Stimulated activated naive CD4-positive, alpha-beta T cell (primary cell): Measurements from ENCODE around the gene ZPLD1.

ENCODE experiments used
- DNase-seq, 6 experiments: peaks; one replicate each; lab custom pipeline; 2025; lab: John Stamatoyannopoulos, UW

Gene ZPLD1

DNA sequence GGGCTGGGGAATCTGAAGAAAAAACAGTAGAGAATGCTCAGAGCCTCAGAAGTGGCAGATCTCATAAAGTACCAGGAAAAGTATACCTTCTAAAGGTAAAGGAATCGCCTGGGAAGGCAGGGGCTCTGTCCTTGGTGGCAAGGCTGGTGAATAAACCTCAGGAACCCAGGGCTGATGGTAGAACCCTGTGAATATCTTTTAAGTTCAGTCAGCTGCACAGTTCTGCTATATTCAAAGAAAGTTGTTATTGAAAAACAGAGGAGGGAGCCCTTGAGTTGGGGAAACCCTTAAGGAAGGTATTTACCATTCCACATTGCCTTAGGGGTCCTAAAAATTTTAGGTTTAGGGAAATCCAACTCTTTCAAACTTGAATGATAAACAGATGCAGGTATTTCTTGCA is 31.2 kb downstream of the ZPLD1 start:
- no peak for DNase-seq

DNA sequence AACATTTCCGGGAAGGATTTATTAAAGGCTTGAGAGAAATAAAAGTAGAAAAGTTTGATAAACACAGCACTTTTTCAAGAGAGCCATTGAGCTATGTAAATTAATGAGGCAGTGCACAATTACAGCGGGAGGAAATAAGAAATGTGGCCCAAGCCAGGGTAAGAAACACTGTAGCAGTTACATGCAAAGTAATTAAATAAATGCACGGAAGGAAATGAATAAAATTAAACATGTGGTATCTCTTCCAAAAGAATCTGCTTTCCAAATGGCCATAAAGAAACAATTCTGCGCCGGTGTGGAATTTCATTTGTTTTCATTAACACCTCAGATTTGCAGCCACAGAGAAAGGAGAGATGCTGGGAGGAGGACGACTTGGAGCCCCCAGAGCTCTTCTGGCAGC is 35.3 kb downstream of the ZPLD1 start:
- DNase-seq = no peak

DNA sequence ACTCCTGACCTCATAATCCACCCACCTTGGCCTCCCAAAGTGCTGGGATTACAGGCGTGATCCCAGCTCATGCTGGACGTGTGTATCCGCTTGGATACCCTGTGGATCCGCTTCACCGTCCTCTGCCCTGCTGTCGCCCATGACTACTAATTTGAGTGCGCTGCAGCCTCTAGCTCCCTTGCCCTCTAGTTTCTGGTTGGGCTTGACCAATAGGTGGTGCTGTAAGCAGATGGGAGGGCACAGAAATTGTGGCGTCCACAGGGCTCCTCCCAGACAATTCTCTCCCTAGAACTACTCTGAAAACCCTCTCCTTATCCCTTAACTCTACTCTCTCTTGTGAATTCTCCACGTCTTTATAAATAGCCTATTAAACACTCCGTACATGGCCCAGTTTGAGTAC is 36.2 kb downstream of the ZPLD1 start:
- no peak for DNase-seq

DNA sequence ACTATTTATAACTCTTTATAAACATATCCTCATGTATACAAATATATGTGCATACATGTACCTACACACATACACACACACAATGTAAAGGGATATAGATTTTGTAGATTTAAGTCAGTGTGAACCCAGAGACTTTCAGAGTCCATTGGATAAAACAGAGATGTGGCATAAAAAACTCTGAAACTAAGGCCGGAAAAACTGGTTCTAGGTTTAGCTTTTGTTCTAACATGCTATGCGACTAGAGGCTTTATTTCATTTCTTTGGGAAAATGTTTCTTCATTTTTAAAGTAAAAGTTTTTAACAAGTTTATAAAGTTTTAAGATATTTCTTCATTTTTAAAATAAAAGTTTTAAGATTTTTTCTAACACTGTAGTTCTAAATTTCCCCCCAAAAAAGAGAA is 36.7 kb downstream of the ZPLD1 start:
- no peak for DNase-seq

DNA sequence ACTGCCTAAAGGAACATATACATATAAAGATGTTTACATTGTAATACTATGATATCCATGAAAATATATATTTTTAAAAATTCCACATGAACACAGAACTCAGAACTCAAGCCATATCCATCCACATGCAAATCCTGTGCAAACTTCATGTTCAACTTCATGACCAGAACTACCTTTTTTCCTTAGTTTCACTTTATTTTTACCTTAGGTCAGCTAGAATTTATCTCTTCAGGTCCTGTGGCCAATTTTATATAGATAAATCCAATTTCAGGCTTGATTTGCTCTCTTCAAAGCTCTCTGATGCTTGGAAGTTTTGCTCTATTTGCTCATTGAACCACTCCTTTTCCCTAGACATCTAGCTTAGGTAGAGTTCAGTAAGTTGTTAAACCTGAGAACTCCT is 38.8 kb downstream of the ZPLD1 start:
- no peak for DNase-seq

DNA sequence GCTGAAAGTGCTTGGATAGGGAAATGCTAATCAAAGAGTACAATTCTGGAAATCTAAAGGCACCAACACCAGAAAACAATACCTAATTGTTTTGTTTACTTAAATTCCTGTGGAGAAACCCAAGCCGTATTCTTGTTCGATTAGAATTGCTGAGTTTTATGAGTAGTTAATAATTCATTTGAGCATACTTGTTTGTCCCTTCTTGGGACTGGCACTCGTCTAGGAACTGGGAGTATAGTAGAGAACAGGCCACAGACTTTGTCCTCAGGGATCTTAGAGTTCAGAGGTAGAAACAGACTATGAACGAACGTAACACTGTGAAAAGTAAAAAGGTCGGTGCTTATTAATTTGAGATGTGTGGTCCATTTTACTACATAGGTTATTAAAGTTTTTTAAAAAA is 39.4 kb downstream of the ZPLD1 start:
- DNase-seq = no peak

DNA sequence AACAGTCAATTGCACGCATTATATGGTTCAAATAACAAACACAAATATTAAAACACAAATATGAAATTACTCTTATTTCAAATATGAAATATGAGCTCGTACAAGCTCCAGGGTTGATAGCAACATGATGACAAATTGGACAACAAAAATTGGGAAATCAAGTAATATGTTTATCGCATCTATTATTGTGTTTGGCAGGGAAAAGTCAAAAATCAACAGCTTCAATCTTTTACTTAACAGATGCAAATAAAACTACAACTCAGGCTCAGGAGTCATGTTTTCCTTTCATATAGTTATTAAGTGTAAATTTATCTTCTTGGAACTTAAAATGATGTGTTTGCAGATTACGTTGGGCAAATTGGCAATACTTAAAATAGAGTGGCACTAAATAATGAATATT is 41.4 kb downstream of the ZPLD1 start:
- no peak for DNase-seq

DNA sequence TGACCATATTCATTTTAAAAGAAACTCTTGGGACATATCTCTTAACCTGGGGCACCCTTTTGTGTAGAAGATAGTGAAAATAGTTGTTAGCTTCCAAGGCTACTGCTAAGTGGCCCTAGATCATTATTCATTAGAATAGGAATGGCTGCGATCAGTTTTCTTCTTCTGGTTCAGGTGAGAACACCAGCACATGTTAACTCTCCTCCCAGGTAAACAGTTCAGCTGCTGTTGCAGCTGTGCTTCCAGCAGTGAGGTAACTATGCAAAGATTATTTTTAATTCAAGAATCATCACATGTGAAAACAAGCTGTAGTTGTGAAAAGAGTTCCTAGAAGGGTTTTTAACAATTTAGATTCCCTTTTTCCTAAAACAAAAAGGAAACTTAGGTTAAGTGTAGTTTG is 43.3 kb downstream of the ZPLD1 start:
- no peak for DNase-seq

DNA sequence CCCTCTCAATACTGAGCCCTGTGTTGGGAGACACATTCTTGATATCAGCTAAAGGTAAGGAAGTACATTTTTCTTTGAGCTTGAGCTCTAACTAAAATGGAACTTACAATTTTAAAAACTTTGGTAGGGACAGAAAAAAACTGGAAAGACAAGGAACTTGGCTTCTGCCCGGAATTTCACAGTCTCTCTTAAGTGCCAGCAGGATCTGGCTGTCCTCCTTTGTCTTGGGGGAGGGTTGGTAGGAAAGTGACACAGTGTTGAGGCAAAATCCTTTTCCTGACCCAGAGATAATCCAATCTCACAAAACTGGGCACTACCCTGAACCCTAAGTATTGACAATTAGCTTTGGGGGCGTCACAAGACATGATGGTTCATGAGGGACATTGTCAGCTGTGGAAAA is 45.3 kb downstream of the ZPLD1 start:
- no peak for DNase-seq

DNA sequence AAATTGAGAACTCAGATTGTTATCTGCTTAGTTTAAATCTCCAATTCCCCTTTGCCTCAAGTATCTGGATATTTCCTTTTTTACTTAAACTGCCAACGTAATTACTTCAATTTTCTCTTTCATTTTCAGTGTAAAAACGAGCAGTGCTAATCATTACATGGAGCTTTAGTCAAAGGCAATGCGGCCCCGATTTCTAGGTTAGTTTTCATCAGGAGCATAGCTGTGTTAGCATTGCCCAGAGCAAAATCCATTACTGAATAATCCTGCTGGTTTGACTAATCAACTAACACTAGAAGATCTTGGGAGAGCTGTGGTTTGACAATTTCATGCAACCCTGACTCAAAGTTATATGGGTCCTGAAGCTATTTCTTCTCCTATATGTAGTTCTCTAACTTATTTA is 46.2 kb downstream of the ZPLD1 start:
- DNase-seq = no peak

DNA sequence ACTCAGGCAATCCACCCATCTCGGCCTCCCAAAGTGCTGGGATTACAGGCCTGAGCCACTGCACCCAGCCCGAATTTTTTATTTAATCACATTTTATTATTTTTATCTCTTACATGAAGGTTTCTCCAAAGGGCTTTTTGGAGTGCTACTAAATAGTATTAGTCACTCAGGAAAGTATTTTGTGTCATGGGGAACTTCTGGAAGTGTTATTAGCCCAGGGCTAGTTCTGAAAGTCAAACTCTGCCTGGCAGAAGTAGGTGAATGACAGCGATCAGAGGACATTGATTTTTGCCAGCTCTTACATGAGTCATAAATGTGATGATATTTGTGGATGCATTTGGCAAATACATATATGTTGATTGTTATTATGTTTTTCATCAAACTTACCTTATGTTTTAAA is 48.7 kb downstream of the ZPLD1 start:
- DNase-seq = no peak

DNA sequence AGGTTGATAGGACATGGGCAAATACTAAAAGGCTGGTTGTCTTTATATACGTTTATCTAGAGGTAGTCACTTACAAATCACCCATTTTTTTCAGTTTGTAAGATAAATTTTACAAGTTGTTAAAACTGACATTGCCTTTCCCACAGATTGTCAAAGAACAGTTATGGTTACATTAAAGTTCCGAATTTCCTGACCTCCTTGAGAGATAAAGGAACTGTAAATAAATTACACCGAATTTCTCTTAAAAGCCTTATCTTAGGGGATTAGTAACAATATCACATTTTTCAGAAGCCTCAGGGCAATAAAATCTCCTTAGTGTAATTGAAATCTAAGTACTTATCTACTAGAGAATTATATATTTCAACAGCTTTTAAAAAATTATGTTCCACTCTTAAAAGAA is 49.5 kb downstream of the ZPLD1 start:
- DNase-seq = no peak

DNA sequence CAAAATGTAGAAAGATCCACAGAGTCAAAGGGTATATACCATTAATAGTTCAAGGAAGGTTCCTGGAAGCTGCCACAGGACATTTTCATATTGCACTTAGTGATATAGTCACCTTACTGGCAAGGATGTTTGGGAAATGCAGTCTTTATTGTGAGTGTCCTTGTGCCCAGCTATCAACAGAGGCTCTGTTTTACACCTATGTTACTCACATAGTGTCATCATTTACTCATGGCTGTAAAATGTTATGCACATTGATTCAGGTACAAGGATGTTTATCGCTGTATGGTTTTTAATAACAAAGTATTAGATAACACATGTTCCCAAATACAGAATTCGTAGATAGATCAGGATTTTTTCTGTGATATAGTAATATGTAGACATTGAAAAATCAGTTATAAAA is 50.9 kb downstream of the ZPLD1 start:
- DNase-seq = no peak

DNA sequence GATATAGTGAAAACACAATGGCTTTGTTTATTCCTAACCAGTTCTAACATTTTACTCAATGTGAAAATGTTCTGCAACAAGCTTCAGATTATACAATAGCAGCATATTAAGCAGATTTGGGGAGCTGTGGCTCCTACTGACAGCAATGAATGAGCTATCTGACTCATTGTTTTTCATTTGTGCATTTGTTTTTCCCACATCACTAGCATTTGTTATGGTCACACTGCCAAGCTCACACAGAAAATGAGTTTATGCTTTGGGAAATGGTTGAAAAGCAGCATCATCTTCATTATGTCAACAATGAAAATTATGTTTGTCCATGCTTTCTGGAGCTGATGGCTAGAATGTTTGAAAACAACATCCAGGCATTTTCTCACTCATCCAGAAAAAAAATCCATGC is 53.5 kb downstream of the ZPLD1 start:
- no peak for DNase-seq

DNA sequence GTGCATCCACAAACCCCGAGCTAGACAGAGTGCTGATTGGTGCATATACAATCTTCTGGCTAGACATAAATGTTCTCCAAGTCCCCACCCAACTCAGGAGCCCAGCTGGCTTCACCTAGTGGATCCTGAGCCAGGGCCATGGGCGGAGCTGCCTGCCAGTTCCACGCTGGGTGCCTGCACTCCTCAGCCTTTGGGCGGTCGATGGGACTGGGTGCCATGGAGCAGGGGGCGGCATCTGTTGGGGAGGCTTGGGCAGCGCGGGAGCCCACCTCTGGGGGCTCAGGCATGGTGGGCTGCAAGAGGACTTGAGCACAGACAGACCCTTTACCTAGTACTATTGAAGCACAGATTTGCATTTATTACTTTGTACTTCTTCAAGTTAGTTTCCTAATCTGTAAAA is 57.5 kb downstream of the ZPLD1 start:
- no peak for DNase-seq

DNA sequence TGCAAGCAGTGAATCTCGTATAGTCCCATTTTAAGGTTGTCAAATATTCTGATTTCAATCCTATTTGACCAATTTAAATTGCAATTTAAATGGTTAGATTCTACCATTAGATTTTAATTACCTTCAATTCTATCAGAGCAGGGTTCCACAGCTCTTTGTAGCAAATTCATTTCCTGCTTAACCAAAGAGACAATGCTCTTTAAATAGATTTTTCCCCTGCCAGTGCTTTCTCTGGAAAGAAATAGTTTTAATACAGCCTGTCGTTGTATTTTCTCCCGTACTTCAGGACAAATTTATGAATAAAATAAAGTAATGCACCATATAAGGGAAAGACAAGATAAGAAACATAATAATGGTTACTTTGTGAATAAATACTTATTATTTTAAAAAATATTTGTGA is 62.8 kb downstream of the ZPLD1 start:
- no peak for DNase-seq

DNA sequence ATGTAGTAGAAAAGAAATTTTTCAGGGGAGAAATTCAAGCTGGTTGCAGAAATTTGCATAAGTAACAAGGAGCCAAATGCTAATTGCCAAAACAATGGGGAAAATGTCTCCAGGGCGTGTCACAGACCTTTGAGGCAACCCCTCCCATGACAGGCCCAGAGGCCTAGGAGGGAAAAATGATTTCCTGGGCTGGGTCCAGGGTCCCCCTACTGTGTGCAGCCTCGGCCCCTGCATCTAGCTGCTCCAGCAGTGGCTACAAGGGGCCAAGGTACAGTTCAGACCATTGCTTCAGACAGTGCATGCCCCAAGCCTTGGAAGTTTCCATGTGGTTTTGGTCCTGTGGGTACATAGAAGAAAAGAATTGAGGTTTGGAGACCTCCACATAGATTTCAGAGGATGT is 70.7 kb downstream of the ZPLD1 start:
- DNase-seq = no peak

DNA sequence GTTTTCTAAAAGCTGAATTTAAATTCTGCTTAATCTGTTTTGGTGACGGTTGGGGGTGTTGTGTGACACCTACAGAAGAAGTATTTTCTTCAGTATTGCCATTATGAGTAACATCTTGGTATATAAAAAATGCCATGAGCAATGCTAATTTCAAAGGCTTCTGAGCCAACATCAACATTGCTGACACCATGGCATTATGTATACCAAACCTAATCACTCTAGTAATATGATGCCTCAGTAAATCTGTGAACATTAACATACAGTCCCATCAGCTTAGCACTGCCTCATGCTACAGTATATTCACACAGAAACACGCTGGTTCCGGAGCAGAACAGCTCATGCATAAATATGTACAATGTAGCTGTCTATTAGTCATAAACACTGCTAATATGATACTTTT is 75.8 kb downstream of the ZPLD1 start:
- no peak for DNase-seq

DNA sequence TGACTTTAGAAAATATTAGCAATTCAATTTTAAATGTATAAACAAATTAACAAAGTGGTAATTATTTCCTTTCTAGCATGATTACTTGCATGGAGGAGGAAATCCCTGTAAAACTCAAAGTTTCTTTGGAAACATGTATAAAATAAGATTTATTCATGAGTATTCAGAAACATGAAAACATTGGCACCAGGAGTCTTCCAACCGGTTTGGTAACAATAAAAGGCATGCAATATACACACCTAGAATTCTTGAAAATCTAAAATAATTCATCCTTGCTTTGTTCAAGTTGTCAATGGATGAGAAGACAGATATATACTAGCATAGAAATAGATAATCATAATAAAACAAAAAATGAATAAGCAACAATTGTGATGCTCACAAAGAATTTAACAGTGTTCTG is 76.4 kb downstream of the ZPLD1 start:
- no peak for DNase-seq

DNA sequence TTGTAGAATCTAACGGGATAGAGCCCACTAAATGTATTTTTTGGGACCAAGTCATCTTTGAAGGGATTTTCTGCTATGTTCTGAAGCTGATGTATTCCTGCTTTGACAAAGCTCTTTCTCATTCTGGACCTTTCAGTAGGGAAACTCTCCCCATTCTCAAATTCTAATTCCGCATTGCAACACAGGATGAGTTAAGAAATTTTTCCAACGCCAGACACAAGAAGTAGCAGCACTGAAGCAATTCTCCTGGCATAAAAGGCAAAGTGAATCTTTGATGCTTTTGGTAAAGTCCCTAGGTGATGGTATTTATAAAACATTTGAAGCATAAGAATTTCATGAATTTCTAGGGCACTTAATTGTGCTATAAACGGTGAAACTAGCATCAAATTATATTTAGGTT is 76.8 kb downstream of the ZPLD1 start:
- no peak for DNase-seq

DNA sequence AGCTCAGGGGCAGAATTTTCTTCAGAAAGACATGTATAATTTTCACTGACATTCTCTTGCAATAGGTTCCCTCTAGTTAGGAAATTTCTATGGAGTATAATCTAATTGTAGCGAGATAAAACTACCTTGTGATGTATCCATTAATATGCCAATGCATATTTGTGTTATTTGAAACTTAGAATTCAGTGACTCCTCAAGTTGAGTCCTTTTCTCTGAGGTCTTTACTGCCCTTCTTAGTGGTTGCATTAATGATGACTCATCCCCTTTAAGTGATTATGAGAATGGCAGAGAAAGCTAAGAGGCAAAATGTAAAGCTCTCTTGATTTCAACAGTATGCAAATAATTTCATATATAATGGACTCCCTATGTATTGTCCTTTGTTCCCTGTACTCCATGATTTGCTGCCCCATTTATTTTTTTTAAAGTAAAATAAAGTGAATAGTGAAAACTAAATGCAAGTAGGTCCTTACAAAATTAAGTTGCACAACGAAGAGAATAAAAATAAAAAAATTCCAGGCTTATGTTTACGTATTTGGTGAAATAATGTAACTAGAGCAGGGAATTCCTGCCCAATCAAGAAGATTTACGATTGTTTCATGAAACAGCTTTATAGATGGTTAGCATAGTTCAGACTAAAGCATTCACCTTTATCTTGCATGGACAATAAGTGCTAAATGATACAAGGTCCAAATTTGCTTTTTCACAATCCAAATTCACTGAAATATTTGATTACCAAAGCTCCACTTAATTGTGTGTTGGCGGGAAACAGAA is 78.1 kb downstream of the ZPLD1 start:
- DNase-seq = no peak

DNA sequence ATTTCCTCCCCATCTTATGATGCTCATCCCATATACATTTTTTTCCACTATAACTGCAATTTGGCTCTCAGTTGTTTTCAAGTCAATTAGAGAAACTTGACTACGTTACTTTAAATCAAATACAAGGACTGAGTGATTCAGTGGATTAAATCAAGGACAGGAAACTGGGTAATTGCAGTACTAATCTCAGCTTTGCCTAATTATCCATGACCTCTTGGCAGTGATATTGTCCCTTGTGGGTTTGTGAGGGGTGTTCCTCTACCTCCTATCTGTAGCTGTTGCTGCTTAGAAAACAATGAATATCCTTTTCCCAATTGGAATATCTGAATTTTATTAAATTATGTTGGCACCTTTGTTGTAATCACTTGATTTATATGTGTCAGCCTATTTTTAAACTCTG is 79.4 kb downstream of the ZPLD1 start:
- DNase-seq = no peak

DNA sequence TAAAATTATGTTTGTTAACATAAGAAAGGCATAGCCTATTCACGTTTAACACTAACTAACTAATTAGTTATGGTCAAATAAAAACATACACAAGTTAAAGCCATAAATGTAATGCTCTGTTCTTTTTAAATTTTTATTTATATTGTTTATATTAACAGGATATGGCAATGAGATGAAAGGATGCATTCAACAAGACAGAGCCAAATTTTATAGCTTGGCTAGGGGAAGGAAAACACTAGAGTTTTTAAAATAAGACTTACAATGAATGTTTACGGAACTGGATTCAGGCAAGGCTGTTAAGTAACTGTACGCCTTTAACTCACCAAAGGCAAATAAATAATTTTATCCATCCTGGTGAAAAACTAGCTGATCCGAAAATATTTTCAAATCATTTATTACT is 86.4 kb downstream of the ZPLD1 start:
- DNase-seq = no peak

DNA sequence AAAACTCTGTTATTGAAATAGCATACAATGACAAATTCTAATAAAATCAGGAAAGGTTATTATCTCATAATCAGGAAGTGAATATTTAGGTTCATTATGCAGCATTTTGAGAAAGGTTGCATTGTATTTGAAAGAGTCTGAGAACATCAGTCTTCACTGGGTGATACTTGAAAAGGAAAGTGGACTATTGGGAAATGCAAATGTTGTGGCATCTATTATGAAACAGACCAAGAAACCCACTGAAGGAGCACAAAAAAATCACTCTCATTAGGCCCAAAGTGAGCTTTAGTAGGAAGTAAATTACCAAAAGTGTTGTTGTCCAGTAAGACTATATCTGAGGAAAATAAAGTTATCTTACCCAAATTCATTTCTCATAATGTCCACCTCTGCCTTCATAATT is 90.8 kb downstream of the ZPLD1 start:
- DNase-seq = no peak

DNA sequence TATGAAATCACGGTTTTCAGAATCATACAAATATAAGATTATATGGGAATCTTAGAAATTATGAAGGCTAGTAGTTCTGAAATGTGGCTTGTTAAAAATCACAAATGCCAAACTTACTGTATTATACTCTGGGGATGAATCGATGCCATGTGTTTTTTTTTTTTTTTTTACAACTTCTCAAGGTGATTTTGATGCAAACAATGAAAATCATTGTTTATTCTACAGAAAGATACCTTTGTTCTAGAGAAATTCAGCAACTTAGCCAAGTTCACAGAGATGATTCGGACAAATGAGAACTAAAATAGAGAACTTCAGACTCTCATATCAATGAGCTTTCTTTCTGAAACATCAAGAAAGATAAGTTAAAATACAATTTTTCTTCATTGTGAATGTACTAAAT is 92.0 kb downstream of the ZPLD1 start:
- DNase-seq = no peak
